Measurements from ENCODE around the gene CCDC137.
A peak's percentile ranks its signal among the peaks of the same experiment; 100 is the strongest.

CCDC137 gene

DNA sequence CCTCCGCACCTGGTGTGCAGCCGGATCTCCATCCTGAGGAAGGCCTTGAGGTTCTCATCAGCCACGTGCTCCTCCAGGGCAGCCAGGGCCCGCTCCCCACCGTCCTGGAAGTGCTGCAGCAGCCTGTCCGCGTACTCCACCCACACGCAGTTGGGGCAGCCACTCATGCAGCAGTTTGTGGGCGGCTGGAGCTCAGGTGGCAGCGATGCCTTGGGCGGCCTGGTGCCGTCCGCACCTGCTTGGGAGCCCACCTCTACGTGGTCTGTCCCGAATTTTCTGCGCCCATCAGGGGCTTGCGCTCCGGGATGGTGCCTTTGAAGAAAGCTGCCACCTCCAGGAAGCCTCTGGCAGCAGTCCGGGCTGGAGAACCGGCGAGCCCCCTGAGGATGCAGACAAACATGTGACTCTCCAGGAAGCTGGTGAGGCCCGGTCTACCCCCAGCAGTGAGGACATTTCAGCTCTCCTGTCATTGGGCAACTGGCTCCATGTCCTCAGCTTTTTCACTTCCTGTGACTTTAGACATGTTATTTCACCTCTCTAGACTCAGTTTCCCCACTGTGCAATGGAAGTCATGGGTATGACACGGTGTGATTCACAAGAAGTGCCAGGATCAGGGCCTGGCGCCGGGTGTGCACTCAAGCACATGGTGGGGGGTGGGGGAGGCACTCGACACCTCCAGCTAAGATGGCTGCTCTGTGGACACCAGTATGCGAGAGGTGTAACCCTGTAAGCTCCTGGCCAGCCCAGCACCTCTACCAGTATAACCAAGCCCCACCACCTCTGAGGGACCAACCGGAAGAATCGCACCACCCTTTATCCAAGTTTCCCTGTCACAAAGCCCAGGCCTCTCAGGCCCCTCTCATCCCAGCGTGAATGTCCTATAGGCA is 1.1 kb upstream of the CCDC137 start (continued):
- TF ChIP-seq, protein P1, sequence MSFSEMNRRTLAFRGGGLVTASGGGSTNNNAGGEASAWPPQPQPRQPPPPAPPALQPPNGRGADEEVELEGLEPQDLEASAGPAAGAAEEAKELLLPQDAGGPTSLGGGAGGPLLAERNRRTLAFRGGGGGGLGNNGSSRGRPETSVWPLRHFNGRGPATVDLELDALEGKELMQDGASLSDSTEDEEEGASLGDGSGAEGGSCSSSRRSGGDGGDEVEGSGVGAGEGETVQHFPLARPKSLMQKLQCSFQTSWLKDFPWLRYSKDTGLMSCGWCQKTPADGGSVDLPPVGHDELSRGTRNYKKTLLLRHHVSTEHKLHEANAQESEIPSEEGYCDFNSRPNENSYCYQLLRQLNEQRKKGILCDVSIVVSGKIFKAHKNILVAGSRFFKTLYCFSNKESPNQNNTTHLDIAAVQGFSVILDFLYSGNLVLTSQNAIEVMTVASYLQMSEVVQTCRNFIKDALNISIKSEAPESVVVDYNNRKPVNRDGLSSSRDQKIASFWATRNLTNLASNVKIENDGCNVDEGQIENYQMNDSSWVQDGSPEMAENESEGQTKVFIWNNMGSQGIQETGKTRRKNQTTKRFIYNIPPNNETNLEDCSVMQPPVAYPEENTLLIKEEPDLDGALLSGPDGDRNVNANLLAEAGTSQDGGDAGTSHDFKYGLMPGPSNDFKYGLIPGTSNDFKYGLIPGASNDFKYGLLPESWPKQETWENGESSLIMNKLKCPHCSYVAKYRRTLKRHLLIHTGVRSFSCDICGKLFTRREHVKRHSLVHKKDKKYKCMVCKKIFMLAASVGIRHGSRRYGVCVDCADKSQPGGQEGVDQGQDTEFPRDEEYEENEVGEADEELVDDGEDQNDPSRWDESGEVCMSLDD (tag by site-specific recombination; IDR thresholded peaks at IDR 0.05): no peak
- TF ChIP-seq, protein P2, sequence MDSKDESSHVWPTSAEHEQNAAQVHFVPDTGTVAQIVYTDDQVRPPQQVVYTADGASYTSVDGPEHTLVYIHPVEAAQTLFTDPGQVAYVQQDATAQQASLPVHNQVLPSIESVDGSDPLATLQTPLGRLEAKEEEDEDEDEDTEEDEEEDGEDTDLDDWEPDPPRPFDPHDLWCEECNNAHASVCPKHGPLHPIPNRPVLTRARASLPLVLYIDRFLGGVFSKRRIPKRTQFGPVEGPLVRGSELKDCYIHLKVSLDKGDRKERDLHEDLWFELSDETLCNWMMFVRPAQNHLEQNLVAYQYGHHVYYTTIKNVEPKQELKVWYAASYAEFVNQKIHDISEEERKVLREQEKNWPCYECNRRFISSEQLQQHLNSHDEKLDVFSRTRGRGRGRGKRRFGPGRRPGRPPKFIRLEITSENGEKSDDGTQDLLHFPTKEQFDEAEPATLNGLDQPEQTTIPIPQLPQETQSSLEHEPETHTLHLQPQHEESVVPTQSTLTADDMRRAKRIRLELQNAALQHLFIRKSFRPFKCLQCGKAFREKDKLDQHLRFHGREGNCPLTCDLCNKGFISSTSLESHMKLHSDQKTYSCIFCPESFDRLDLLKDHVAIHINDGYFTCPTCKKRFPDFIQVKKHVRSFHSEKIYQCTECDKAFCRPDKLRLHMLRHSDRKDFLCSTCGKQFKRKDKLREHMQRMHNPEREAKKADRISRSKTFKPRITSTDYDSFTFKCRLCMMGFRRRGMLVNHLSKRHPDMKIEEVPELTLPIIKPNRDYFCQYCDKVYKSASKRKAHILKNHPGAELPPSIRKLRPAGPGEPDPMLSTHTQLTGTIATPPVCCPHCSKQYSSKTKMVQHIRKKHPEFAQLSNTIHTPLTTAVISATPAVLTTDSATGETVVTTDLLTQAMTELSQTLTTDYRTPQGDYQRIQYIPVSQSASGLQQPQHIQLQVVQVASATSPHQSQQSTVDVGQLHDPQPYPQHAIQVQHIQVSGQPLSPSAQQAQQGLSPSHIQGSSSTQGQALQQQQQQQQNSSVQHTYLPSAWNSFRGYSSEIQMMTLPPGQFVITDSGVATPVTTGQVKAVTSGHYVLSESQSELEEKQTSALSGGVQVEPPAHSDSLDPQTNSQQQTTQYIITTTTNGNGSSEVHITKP (tag by site-specific recombination; IDR thresholded peaks at IDR 0.05): no peak
- TF ChIP-seq, protein P3, sequence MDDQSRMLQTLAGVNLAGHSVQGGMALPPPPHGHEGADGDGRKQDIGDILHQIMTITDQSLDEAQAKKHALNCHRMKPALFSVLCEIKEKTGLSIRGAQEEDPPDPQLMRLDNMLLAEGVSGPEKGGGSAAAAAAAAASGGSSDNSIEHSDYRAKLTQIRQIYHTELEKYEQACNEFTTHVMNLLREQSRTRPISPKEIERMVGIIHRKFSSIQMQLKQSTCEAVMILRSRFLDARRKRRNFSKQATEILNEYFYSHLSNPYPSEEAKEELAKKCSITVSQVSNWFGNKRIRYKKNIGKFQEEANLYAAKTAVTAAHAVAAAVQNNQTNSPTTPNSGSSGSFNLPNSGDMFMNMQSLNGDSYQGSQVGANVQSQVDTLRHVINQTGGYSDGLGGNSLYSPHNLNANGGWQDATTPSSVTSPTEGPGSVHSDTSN (CRISPR knock-in tag; IDR thresholded peaks at IDR 0.05): no peak
- TF ChIP-seq, protein P4, sequence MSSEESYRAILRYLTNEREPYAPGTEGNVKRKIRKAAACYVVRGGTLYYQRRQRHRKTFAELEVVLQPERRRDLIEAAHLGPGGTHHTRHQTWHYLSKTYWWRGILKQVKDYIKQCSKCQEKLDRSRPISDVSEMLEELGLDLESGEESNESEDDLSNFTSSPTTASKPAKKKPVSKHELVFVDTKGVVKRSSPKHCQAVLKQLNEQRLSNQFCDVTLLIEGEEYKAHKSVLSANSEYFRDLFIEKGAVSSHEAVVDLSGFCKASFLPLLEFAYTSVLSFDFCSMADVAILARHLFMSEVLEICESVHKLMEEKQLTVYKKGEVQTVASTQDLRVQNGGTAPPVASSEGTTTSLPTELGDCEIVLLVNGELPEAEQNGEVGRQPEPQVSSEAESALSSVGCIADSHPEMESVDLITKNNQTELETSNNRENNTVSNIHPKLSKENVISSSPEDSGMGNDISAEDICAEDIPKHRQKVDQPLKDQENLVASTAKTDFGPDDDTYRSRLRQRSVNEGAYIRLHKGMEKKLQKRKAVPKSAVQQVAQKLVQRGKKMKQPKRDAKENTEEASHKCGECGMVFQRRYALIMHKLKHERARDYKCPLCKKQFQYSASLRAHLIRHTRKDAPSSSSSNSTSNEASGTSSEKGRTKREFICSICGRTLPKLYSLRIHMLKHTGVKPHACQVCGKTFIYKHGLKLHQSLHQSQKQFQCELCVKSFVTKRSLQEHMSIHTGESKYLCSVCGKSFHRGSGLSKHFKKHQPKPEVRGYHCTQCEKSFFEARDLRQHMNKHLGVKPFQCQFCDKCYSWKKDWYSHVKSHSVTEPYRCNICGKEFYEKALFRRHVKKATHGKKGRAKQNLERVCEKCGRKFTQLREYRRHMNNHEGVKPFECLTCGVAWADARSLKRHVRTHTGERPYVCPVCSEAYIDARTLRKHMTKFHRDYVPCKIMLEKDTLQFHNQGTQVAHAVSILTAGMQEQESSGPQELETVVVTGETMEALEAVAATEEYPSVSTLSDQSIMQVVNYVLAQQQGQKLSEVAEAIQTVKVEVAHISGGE (tag by site-specific recombination; conservative IDR thresholded peaks at IDR 0.05; ENCODE audit: low read depth): no peak
- no peak for TF ChIP-seq ZNF132 (tag by site-specific recombination; IDR thresholded peaks at IDR 0.05; ENCODE audit: borderline replicate concordance)
- TF ChIP-seq, protein P5, sequence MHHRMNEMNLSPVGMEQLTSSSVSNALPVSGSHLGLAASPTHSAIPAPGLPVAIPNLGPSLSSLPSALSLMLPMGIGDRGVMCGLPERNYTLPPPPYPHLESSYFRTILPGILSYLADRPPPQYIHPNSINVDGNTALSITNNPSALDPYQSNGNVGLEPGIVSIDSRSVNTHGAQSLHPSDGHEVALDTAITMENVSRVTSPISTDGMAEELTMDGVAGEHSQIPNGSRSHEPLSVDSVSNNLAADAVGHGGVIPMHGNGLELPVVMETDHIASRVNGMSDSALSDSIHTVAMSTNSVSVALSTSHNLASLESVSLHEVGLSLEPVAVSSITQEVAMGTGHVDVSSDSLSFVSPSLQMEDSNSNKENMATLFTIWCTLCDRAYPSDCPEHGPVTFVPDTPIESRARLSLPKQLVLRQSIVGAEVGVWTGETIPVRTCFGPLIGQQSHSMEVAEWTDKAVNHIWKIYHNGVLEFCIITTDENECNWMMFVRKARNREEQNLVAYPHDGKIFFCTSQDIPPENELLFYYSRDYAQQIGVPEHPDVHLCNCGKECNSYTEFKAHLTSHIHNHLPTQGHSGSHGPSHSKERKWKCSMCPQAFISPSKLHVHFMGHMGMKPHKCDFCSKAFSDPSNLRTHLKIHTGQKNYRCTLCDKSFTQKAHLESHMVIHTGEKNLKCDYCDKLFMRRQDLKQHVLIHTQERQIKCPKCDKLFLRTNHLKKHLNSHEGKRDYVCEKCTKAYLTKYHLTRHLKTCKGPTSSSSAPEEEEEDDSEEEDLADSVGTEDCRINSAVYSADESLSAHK (tag by site-specific recombination; IDR thresholded peaks at IDR 0.05): no peak
- no peak for TF ChIP-seq ZBTB48 (tag by site-specific recombination; IDR thresholded peaks at IDR 0.05)
- TF ChIP-seq ZNF548 (tag by site-specific recombination; IDR thresholded peaks at IDR 0.05): no peak
- TF ChIP-seq, protein P6, sequence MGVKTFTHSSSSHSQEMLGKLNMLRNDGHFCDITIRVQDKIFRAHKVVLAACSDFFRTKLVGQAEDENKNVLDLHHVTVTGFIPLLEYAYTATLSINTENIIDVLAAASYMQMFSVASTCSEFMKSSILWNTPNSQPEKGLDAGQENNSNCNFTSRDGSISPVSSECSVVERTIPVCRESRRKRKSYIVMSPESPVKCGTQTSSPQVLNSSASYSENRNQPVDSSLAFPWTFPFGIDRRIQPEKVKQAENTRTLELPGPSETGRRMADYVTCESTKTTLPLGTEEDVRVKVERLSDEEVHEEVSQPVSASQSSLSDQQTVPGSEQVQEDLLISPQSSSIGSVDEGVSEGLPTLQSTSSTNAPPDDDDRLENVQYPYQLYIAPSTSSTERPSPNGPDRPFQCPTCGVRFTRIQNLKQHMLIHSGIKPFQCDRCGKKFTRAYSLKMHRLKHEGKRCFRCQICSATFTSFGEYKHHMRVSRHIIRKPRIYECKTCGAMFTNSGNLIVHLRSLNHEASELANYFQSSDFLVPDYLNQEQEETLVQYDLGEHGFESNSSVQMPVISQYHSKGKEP (tag by site-specific recombination; IDR thresholded peaks at IDR 0.05): no peak
- TF ChIP-seq GLI4 (tag by site-specific recombination; IDR thresholded peaks at IDR 0.05): peak; percentile 98
- no peak for TF ChIP-seq ZNF623 (tag by site-specific recombination; IDR thresholded peaks at IDR 0.05)
- no peak for TF ChIP-seq ZNF610 (tag by site-specific recombination; IDR thresholded peaks at IDR 0.05; ENCODE audit: borderline replicate concordance)
- TF ChIP-seq, protein P7, sequence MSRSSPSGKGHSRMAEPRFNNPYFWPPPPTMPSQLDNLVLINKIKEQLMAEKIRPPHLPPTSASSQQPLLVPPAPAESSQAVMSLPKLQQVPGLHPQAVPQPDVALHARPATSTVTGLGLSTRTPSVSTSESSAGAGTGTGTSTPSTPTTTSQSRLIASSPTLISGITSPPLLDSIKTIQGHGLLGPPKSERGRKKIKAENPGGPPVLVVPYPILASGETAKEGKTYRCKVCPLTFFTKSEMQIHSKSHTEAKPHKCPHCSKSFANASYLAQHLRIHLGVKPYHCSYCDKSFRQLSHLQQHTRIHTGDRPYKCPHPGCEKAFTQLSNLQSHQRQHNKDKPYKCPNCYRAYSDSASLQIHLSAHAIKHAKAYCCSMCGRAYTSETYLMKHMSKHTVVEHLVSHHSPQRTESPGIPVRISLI (tag by site-specific recombination; IDR thresholded peaks at IDR 0.05): no peak
- no peak for TF ChIP-seq RBAK (tag by site-specific recombination; IDR thresholded peaks at IDR 0.05)
- TF ChIP-seq, protein P8, sequence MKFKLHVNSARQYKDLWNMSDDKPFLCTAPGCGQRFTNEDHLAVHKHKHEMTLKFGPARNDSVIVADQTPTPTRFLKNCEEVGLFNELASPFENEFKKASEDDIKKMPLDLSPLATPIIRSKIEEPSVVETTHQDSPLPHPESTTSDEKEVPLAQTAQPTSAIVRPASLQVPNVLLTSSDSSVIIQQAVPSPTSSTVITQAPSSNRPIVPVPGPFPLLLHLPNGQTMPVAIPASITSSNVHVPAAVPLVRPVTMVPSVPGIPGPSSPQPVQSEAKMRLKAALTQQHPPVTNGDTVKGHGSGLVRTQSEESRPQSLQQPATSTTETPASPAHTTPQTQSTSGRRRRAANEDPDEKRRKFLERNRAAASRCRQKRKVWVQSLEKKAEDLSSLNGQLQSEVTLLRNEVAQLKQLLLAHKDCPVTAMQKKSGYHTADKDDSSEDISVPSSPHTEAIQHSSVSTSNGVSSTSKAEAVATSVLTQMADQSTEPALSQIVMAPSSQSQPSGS (tag by site-specific recombination; IDR thresholded peaks at IDR 0.05; ENCODE audit: low read depth): no peak
- no peak; the same call in 1 of the 2 replicates for TF ChIP-seq ZNF843 (tag by site-specific recombination; IDR thresholded peaks at IDR 0.05)
- no peak for TF ChIP-seq ZFP37 (tag by site-specific recombination; IDR thresholded peaks at IDR 0.05)
- TF ChIP-seq ZNF366 (tag by site-specific recombination; conservative IDR thresholded peaks at IDR 0.05): no peak
- peak; percentile 74 for TF ChIP-seq ZFHX2 (tag by site-specific recombination; conservative IDR thresholded peaks at IDR 0.05)
- no peak for TF ChIP-seq PRDM1 (tag by site-specific recombination; IDR thresholded peaks at IDR 0.05)

Measured in HEK293 (cell line).